HCT116 (cell line): ENCODE data around the gene PPP1CC.

Experiments used
- CTCF ChIP-seq, 3 experiments: fragments of 200-600 bp in 1 of 3; sonication (generic) in 1 of 3; IDR thresholded peaks in 2 of 3; conservative IDR thresholded peaks in 1 of 3; 2 replicates each; pipeline ENCODE4 v1.5.1; 2012 to 2017; ENCODE audit warnings: low read depth in 2 of 3, low read length in 2 of 3, antibody characterized with exemption in 1 of 3, borderline replicate concordance in 1 of 3, control low read depth in 1 of 3, mild to moderate bottlenecking in 1 of 3, mixed read lengths in 1 of 3, mixed run types in 1 of 3, moderate library complexity in 1 of 3; ENCODE audit not compliant: insufficient read depth in 1 of 3
- POLR2A ChIP-seq: IDR thresholded peaks from 2 replicates; pipeline ENCODE4 v1.7.0; 2011; ENCODE audit warnings: borderline replicate concordance; ENCODE audit not compliant: insufficient read depth, insufficient read length; ENCODE audit errors: extremely low read depth
- POLR2AphosphoS5 ChIP-seq: IDR thresholded peaks from 2 replicates; pipeline ENCODE4 v1.6.1; 2011; ENCODE audit warnings: mild to moderate bottlenecking, low read depth, low read length, moderate library complexity
- SP1 ChIP-seq: IDR thresholded peaks from 2 replicates; pipeline ENCODE4 v1.6.1; 2012; ENCODE audit warnings: low read depth

- no peak for TF ChIP-seq POLR2AphosphoS5
- no peak for TF ChIP-seq SP1
- no peak for TF ChIP-seq CTCF (IDR thresholded peaks at IDR 0.05 in 2 of 3, conservative IDR thresholded peaks at IDR 0.05 in 1 of 3; ENCODE audit: borderline replicate concordance in 1 of 3, insufficient read depth in 1 of 3, low read depth in 2 of 3, low read length in 2 of 3)
- TF ChIP-seq POLR2A = no peak
Observed at GRCh38 chr12:110680032-110680431, 62.7 kb downstream of the PPP1CC start.
